ENCODE measurements around the gene TTLL8.

- TF ChIP-seq CTCF (IDR thresholded peaks at IDR 0.05; ENCODE audit: poor library complexity, severe bottlenecking): no peak
- no peak for TF ChIP-seq EP300 (conservative IDR thresholded peaks at IDR 0.05; ENCODE audit: poor library complexity, severe bottlenecking)
- no peak for TF ChIP-seq POLR2AphosphoS5 (IDR thresholded peaks at IDR 0.05)
- TF ChIP-seq REST (IDR thresholded peaks at IDR 0.05; ENCODE audit: borderline replicate concordance): no peak
- TF ChIP-seq TAF1 (IDR thresholded peaks at IDR 0.05; ENCODE audit: low read depth): no peak
- TF ChIP-seq RAD21 (conservative IDR thresholded peaks at IDR 0.05): no peak
- TF ChIP-seq EZH2 (IDR thresholded peaks at IDR 0.05; ENCODE audit: borderline replicate concordance, insufficient read depth, low read length, poor library complexity, severe bottlenecking): no peak
- TF ChIP-seq MXI1 (conservative IDR thresholded peaks at IDR 0.05; ENCODE audit: poor library complexity, severe bottlenecking): no peak
Measured at GRCh38 chr22:49996518-49997250, 61.4 kb downstream of the TTLL8 start.
